ENCODE measurements around the gene LYZ.

LYZ gene

GRCh38 chr12:69350777-69351176 is 2.6 kb downstream of the LYZ start:
- Histone ChIP-seq H3K27ac (no peak overlapping the region), H3K9me3 (no peaks in the 10 kb centered on the region), H3K4me1 (peaks cover 8% of the 10 kb centered on the region; the same call in 1 of the 2 replicates), H3K4me3 (no peak overlapping the region), H3K4me2 (no peak overlapping the region), H4K20me1 (no peaks in the 10 kb centered on the region), H3K9ac (no peak overlapping the region), H3K36me3 (no peaks in the 10 kb centered on the region), H3K27me3 (no peaks in the 10 kb centered on the region)
- TF ChIP-seq Cebpa-rat (IDR thresholded peaks at IDR 0.05), result no peak

GRCh38 chr12:69351462-69352236 is 3.5 kb downstream of the LYZ start:
- no peak for TF ChIP-seq Cebpa-rat (IDR thresholded peaks at IDR 0.05)
- Histone ChIP-seq H3K4me1 (peaks cover 8% of the 10 kb centered on the region; the same call in 1 of the 2 replicates), H3K9ac (no peak overlapping the region), H3K9me3 (no peaks in the 10 kb centered on the region), H3K27ac (no peak overlapping the region), H3K27me3 (no peaks in the 10 kb centered on the region), H3K4me2 (no peak overlapping the region), H3K36me3 (no peaks in the 10 kb centered on the region), H4K20me1 (no peaks in the 10 kb centered on the region), H3K4me3 (no peak overlapping the region)

- Histone ChIP-seq H3K27ac (no peak overlapping the region), H3K36me3 (no peaks in the 10 kb centered on the region), H3K4me3 (no peak overlapping the region), H4K20me1 (no peaks in the 10 kb centered on the region), H3K4me2 (no peak overlapping the region), H3K4me1 (peaks cover 4% of the 10 kb centered on the region; the same call in 1 of the 2 replicates), H3K27me3 (no peaks in the 10 kb centered on the region), H3K9me3 (no peaks in the 10 kb centered on the region), H3K9ac (no peak overlapping the region)
- no peak for TF ChIP-seq Cebpa-rat (IDR thresholded peaks at IDR 0.05)
These were observed 4.7 kb downstream of the LYZ start for GRCh38 chr12:69352904-69353303.

GRCh38 chr12:69354172-69354555 is 6.0 kb downstream of the LYZ start:
- no peak for TF ChIP-seq Cebpa-rat (IDR thresholded peaks at IDR 0.05)
- no peak overlapping the region for H3K4me2 ChIP-seq
- no peak overlapping the region for H3K9ac ChIP-seq
- no peaks in the 10 kb centered on the region for H3K9me3 ChIP-seq
- no peaks in the 10 kb centered on the region for H4K20me1 ChIP-seq
- no peaks in the 10 kb centered on the region for H3K27me3 ChIP-seq
- no peak overlapping the region for H3K27ac ChIP-seq
- H3K36me3 ChIP-seq, result no peaks in the 10 kb centered on the region
- H3K4me1 ChIP-seq, result peaks cover 4% of the 10 kb centered on the region
- H3K4me3 ChIP-seq, result no peak overlapping the region

- H3K36me3 ChIP-seq, result no peaks in the 10 kb centered on the region
- no peak overlapping the region for H3K4me2 ChIP-seq
- no peak overlapping the region for H3K4me3 ChIP-seq
- peaks cover 6% of the 10 kb centered on the region for H3K4me1 ChIP-seq
- no peak overlapping the region for H3K27ac ChIP-seq
- no peaks in the 10 kb centered on the region for H3K27me3 ChIP-seq
- no peak for TF ChIP-seq Cebpa-rat (IDR thresholded peaks at IDR 0.05)
- no peaks in the 10 kb centered on the region for H4K20me1 ChIP-seq
- no peaks in the 10 kb centered on the region for H3K9me3 ChIP-seq
- no peak overlapping the region for H3K9ac ChIP-seq
These were observed 6.5 kb downstream of the LYZ start for GRCh38 chr12:69354556-69355187.

GRCh38 chr12:69355363-69356028 is 7.3 kb downstream of the LYZ start:
- H3K9me3 ChIP-seq, result no peaks in the 10 kb centered on the region
- no peak overlapping the region for H3K4me3 ChIP-seq
- H3K27me3 ChIP-seq, result no peaks in the 10 kb centered on the region
- no peak overlapping the region for H3K4me2 ChIP-seq
- H3K36me3 ChIP-seq, result no peaks in the 10 kb centered on the region
- 0 out of 2 replicates have a peak overlapping the region, but pooled peaks have one; percentile 15 for H3K9ac ChIP-seq
- no peak overlapping the region for H3K27ac ChIP-seq
- peaks cover 9% of the 10 kb centered on the region for H3K4me1 ChIP-seq
- TF ChIP-seq Cebpa-rat (IDR thresholded peaks at IDR 0.05), result no peak
- 0 out of 2 replicates have a peak, but pooled peaks cover 2% of the 10 kb centered on the region for H4K20me1 ChIP-seq

- H4K20me1 ChIP-seq, result 0 out of 2 replicates have a peak, but pooled peaks cover 7% of the 10 kb centered on the region
- H3K27ac ChIP-seq, result peak within 1 kb of the TSS; percentile 97
- peak within 1 kb of the TSS; percentile 85 for H3K4me3 ChIP-seq
- no peaks in the 10 kb centered on the region for H3K9me3 ChIP-seq
- H3K36me3 ChIP-seq, result peaks cover 29% of the 10 kb centered on the region; the same call in 1 of the 2 replicates
- TF ChIP-seq Cebpa-rat (IDR thresholded peaks at IDR 0.05), result no peak
- peaks cover 18% of the 10 kb centered on the region for H3K4me1 ChIP-seq
- H3K9ac ChIP-seq, result peak within 1 kb of the TSS; percentile 96
- no peaks in the 10 kb centered on the region for H3K27me3 ChIP-seq
- peak within 1 kb of the TSS; percentile 86 for H3K4me2 ChIP-seq
These were observed 11.6 kb downstream of the LYZ start, which contains the start of gene YEATS4 for GRCh38 chr12:69359531-69360347. Gene YEATS4, plus strand, starts transcription at chr12:69359743. Its CDS starts 230 bp downstream, at chr12:69359973.

- no peak for TF ChIP-seq Cebpa-rat (IDR thresholded peaks at IDR 0.05)
- Histone ChIP-seq H3K9ac (peak overlapping the region; percentile 96), H4K20me1 (0 out of 2 replicates have a peak, but pooled peaks cover 7% of the 10 kb centered on the region)
These were observed 12.1 kb downstream of the LYZ start for GRCh38 chr12:69360348-69360672.

GRCh38 chr12:69366796-69367195 is 18.6 kb downstream of the LYZ start:
- H3K4me2 ChIP-seq, result no peak overlapping the region
- H3K4me1 ChIP-seq, result no peaks in the 10 kb centered on the region
- H3K36me3 ChIP-seq, result peaks cover 84% of the 10 kb centered on the region
- H3K9ac ChIP-seq, result no peak overlapping the region
- no peak overlapping the region for H3K27ac ChIP-seq
- TF ChIP-seq Cebpa-rat (IDR thresholded peaks at IDR 0.05), result no peak
- H3K27me3 ChIP-seq, result no peaks in the 10 kb centered on the region
- H4K20me1 ChIP-seq, result 0 out of 2 replicates have a peak, but pooled peaks cover 8% of the 10 kb centered on the region
- H3K4me3 ChIP-seq, result no peak overlapping the region
- peaks cover 5% of the 10 kb centered on the region for H3K9me3 ChIP-seq

More at GRCh38 chr12:69360348-69360672, 12.1 kb downstream of the LYZ start:
- Histone ChIP-seq H3K4me1 (peaks cover 18% of the 10 kb centered on the region), H3K27me3 (no peaks in the 10 kb centered on the region), H3K4me3 (peak overlapping the region; percentile 85), H3K27ac (peak overlapping the region; percentile 97), H3K9me3 (no peaks in the 10 kb centered on the region), H3K4me2 (peak overlapping the region; percentile 86), H3K36me3 (peaks cover 35% of the 10 kb centered on the region; the same call in 1 of the 2 replicates)
